OCI-LY3 (cell line): Measurements from ENCODE around the gene MAT1A.

Experiments
- CTCF ChIP-seq: fragments of 200-600, 300-600 bp; sonication (generic); IDR thresholded peaks from 2 replicates; pipeline ENCODE4 v1.5.1; 2014; ENCODE audit warnings: antibody characterized with exemption, low read length, low read depth
- EZH2phosphoT487 ChIP-seq: fragments of 200-600 bp; shearing (Covaris generic); IDR thresholded peaks from 2 replicates; pipeline ENCODE4 v1.6.1; 2018; ENCODE audit warnings: antibody characterized with exemption, mixed run types, low read depth

DNA sequence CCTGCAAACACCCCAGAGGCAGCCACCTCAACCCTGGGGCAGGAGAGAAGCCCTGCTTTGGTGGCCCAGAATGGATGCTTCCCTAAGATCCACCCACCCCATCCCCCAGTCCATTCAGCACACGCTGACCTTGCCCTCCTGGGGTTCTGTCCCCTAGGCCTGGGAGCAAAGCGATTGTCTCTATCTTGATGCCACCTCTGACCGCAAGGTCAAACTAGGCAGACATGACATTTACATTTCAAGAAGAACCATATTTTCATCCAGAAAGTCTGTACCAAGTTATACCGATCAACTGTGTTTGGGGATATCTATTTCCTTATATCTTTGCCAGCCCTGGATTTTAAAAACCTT lies 23.0 kb downstream of the MAT1A start:
- TF ChIP-seq CTCF (no peak), EZH2phosphoT487 (no peak)
